Smooth muscle cell (in vitro differentiated cells): ENCODE results near the gene BORA. TPM values are rescaled to one million over a fixed set of nuclear protein-coding genes. Genes with fewer than 3 reads are reported as not detected.

ENCODE experiments used
- DNase-seq: peaks from one replicate; lab custom pipeline; 2025; ENCODE audit not compliant: unreplicated experiment; lab: John Stamatoyannopoulos, UW
- H2AFZ ChIP-seq: fragments of 200-600 bp; sonication (generic); 2 replicates; pipeline ENCODE4 v1.6.0; 2016; ENCODE audit warnings: antibody characterized with exemption, low read depth, mild to moderate bottlenecking
- H3F3A ChIP-seq: fragments of 200-600 bp; sonication (generic); 2 replicates; pipeline ENCODE4 v1.6.0; 2017; ENCODE audit warnings: antibody characterized with exemption, low read depth
- H3K27ac ChIP-seq: fragments of 200-600 bp; sonication (generic); 2 replicates; pipeline ENCODE4 v1.5.1; 2016; ENCODE audit warnings: low read depth, mild to moderate bottlenecking
- H3K27me3 ChIP-seq: fragments of 200-600 bp; sonication (generic); 2 replicates; pipeline ENCODE4 v1.6.1; 2016; ENCODE audit warnings: low read depth, mild to moderate bottlenecking
- H3K36me3 ChIP-seq: fragments of 200-600 bp; sonication (generic); 2 replicates; pipeline ENCODE4 v1.5.1; 2016; ENCODE audit warnings: low read depth
- H3K4me1 ChIP-seq: fragments of 200-600 bp; sonication (generic); 2 replicates; pipeline ENCODE4 v1.5.1; 2016; ENCODE audit warnings: low read depth
- H3K4me2 ChIP-seq: fragments of 200-600 bp; sonication (generic); 2 replicates; pipeline ENCODE4 v1.6.0; 2016; ENCODE audit warnings: mild to moderate bottlenecking
- H3K4me3 ChIP-seq: fragments of 200-600 bp; sonication (generic); 2 replicates; pipeline ENCODE4 v1.5.1; 2016; ENCODE audit warnings: mild to moderate bottlenecking
- H3K79me2 ChIP-seq: fragments of 200-600 bp; sonication (generic); 2 replicates; pipeline ENCODE4 v1.6.0; 2016; ENCODE audit warnings: low read depth, mild to moderate bottlenecking
- H3K9ac ChIP-seq: fragments of 200-600 bp; sonication (generic); 2 replicates; pipeline ENCODE4 v1.6.0; 2016; ENCODE audit warnings: low read depth
- H3K9me3 ChIP-seq: fragments of 200-600 bp; sonication (generic); replicated peaks from 2 replicates; pipeline ENCODE4 v1.5.1; 2016; ENCODE audit warnings: low read depth
- H4K20me1 ChIP-seq: fragments of 200-600 bp; sonication (generic); 2 replicates; pipeline ENCODE4 v1.6.0; 2016; ENCODE audit warnings: low read depth
- WGBS: methylation state at CpG from one replicate; pipeline ENCODE4 v1.1.7; 2016; ENCODE audit warnings: low lambda C conversion rate; 5-methylcytosine and 5-hydroxymethylcytosine counted together
- polyA plus RNA-seq: library from polyadenylated mRNA; unstranded; fragments of >200 nt; fragmentation: Nextera tagmentation; extraction: Ambion mirVana; gene quantifications from 2 replicates; pipeline ENCODE4 v1.2.1, GENCODE V29; 2016
- total RNA-seq: library from RNA; depleted of rRNA; stranded (reverse); fragments of >200 nt; gene quantifications from 2 replicates; pipeline ENCODE4 v1.2.3, GENCODE V29; 2014
- TF ChIP-seq, protein P1 (sequence below): fragments of 200-600 bp; sonication (generic); IDR thresholded peaks from 2 replicates; pipeline ENCODE4 v1.5.1; 2017; ENCODE audit warnings: borderline replicate concordance, mild to moderate bottlenecking, antibody characterized with exemption; ENCODE audit not compliant: insufficient read depth, poor library complexity, severe bottlenecking

Gene BORA
- total and polyA plus RNA-seq, 2 experiments from 2014 or later = 7.5 TPM

DNA sequence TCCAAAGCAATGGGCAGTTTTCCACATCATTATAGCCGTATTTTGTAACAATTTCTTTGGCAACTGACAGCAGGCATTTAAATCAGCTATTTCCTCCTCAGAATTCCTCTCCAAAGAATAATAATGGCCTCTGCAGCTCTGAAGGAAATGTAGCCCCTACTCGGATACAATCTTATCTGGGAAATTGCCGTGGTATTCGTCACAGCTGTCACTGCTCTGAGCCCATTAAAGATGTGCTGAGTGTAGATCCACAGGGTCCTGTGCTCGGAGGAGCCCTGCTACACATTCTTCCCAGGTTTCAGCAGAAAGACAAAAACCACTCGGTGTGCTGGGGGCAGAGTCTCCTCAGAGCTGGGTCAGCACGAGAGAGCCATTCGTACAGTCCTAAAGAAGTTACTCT lies 33.4 kb upstream of the BORA start:
- H3K36me3 ChIP-seq = no peaks in the 10 kb centered on the region

DNA sequence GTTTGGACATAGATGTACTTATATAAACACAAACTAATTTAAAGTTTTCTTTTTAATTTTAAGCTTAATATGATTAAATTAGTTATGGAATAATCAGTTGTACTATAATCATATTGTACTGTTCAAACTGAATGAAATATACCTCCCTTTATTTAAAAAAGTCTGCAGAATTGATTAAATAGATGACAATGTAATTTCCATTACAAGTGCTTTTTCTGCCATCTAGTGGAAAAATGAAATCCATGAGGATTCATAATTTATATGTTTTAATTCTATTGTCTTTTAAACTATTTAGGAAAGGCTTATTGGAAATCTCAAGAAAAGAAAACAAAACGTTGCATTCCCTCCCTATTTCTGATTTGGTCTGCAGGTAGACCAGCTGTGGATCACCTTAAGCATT lies 31.1 kb upstream of the BORA start:
- Histone ChIP-seq H3K9ac (no peak overlapping the region), H3K27me3 (no peaks in the 10 kb centered on the region), H3K36me3 (no peaks in the 10 kb centered on the region), H3K79me2 (no peaks in the 10 kb centered on the region), H3F3A (no peaks in the 10 kb centered on the region), H3K9me3 (no peaks in the 10 kb centered on the region), H3K4me3 (no peak overlapping the region), H2AFZ (no peak overlapping the region), H3K4me1 (no peaks in the 10 kb centered on the region), H3K27ac (no peak overlapping the region), H4K20me1 (no peaks in the 10 kb centered on the region), H3K4me2 (no peak overlapping the region)
- DNase-seq = no peak
- TF ChIP-seq, protein P1, sequence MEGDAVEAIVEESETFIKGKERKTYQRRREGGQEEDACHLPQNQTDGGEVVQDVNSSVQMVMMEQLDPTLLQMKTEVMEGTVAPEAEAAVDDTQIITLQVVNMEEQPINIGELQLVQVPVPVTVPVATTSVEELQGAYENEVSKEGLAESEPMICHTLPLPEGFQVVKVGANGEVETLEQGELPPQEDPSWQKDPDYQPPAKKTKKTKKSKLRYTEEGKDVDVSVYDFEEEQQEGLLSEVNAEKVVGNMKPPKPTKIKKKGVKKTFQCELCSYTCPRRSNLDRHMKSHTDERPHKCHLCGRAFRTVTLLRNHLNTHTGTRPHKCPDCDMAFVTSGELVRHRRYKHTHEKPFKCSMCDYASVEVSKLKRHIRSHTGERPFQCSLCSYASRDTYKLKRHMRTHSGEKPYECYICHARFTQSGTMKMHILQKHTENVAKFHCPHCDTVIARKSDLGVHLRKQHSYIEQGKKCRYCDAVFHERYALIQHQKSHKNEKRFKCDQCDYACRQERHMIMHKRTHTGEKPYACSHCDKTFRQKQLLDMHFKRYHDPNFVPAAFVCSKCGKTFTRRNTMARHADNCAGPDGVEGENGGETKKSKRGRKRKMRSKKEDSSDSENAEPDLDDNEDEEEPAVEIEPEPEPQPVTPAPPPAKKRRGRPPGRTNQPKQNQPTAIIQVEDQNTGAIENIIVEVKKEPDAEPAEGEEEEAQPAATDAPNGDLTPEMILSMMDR = peak; percentile 54
- WGBS = 28% methylated on average over 1 of the region's 1 CpG

More for the DNA sequence above, 33.4 kb upstream of the BORA start:
- no peaks in the 10 kb centered on the region for H3K4me1 ChIP-seq
- 21% methylated on average over 8 of the region's 8 CpGs for WGBS
- H3K4me2 ChIP-seq = peak overlapping the region; percentile 42
- no peaks in the 10 kb centered on the region for H3K79me2 ChIP-seq
- no peaks in the 10 kb centered on the region for H3K27me3 ChIP-seq
- H3K9ac ChIP-seq = no peak overlapping the region
- H4K20me1 ChIP-seq = no peaks in the 10 kb centered on the region
- TF ChIP-seq, protein P1 = no peak
- no peaks in the 10 kb centered on the region for H3K9me3 ChIP-seq
- no peaks in the 10 kb centered on the region for H3F3A ChIP-seq
- peak overlapping the region; percentile 68 for H2AFZ ChIP-seq
- no peak overlapping the region for H3K27ac ChIP-seq
- no peak for DNase-seq
- no peak overlapping the region for H3K4me3 ChIP-seq

DNA sequence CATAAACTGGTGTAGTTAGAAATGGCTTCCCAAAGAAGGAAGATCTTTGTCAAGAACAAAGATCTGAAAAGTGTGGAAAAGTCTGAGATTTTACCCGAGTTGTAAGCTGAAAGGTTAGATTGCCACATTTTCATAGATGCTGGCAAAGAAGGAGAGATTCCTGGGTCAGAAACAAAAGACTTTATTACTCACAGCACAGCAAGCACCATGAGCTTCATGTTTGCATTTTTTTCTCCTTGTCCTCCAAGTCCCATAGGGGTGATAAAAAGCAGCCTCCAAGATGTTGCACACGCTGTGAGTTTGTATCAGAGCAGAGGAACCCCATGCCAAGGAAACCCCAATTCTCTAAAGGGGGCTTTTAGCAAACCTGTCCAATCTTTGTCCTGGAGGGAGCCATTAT lies 29.6 kb upstream of the BORA start:
- H3K27me3 ChIP-seq = no peaks in the 10 kb centered on the region
- H3F3A ChIP-seq = no peaks in the 10 kb centered on the region
- H3K36me3 ChIP-seq = no peaks in the 10 kb centered on the region
- no peak overlapping the region for H3K27ac ChIP-seq
- H3K4me3 ChIP-seq = no peak overlapping the region
- 90% methylated on average over 2 of the region's 2 CpGs for WGBS
- H3K4me2 ChIP-seq = no peak overlapping the region
- H4K20me1 ChIP-seq = no peaks in the 10 kb centered on the region
- no peaks in the 10 kb centered on the region for H3K79me2 ChIP-seq
- no peak overlapping the region for H2AFZ ChIP-seq
- DNase-seq = no peak
- H3K9ac ChIP-seq = no peak overlapping the region
- TF ChIP-seq, protein P1 = no peak
- no peaks in the 10 kb centered on the region for H3K9me3 ChIP-seq
- no peaks in the 10 kb centered on the region for H3K4me1 ChIP-seq

DNA sequence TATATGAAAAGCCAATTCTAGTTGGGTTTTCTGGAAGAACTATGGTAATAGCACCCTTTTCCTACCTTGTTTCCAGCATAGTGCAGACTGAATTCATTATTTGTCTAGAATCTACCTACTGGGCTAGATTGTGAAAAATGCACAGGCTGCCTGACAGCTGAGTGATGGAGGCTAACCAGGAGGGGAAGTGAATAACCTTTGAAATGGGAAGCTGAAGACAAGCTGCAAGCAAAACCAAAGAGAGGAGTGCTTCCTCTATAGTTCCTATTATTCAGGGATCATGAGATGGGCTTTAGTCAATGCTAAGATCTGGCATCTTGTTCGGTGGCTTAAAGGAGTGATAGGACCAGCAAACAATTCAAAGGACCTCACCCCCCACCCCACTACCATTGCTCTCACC lies 27.2 kb upstream of the BORA start:
- Histone ChIP-seq H2AFZ (no peak overlapping the region), H3K27ac (no peak overlapping the region), H4K20me1 (no peaks in the 10 kb centered on the region), H3F3A (no peaks in the 10 kb centered on the region), H3K27me3 (no peaks in the 10 kb centered on the region), H3K36me3 (no peaks in the 10 kb centered on the region), H3K4me1 (no peaks in the 10 kb centered on the region), H3K9ac (no peak overlapping the region), H3K4me3 (no peak overlapping the region), H3K79me2 (no peaks in the 10 kb centered on the region), H3K4me2 (no peak overlapping the region), H3K9me3 (no peaks in the 10 kb centered on the region)
- no peak for DNase-seq
- TF ChIP-seq, protein P1 = no peak
- WGBS = 100% methylated on average over 1 of the region's 1 CpG
